HCT116 (cell line): Measurements from ENCODE around the gene YIPF2. TPM values are rescaled to one million over a fixed set of nuclear protein-coding genes. Genes with fewer than 3 reads are reported as not detected.
A peak's percentile ranks its signal among the peaks of the same experiment; 100 is the strongest.
"Not testable (repeated sequence)": the region's sequence is repeated elsewhere in the genome, so short reads cannot be mapped to it uniquely, and the experiment has no call there.

Experiments
- ATAC-seq: fragments of 200-7000 bp; cut with Tn5 transposase; 2 replicates; pipeline ENCODE4 v1.9.1; 2020; ENCODE audit warnings: mild to moderate bottlenecking, moderate library complexity
- BruUV-seq: library from RNA; stranded (reverse); fragments of 400-500 nt; replicated peaks from 2 replicates; lab custom pipeline; 2021; lab: Mats Ljungman, UMichigan
- CTCF ChIA-PET: fragments of 300-600 bp; sonication (Branson Sonifier 250); formaldehyde crosslinking; loops from one replicate; lab custom pipeline; 2021; ENCODE audit warnings: antibody characterized with exemption; lab: Charles Lee
- POLR2A ChIA-PET: fragments of 300-600, 350-600 bp; sonication (Branson Sonifier 250); formaldehyde crosslinking; loops from one replicate; lab custom pipeline; 2021; ENCODE audit warnings: antibody characterized with exemption; lab: Charles Lee
- RAD21 ChIA-PET, 2 experiments: fragments of 300-600 bp; sonication (Branson Sonifier 250); formaldehyde crosslinking; loops; one replicate each; lab custom pipeline; 2023; ENCODE audit warnings: low total read pairs in 2 of 2; ENCODE audit not compliant: uncharacterized antibody in 2 of 2, unreplicated experiment in 2 of 2, low non-redundant PET in 1 of 2; lab: Charles Lee
- DNase-seq: peaks from one replicate; pipeline ENCODE4 v3.0.0-alpha.2; 2010; ENCODE audit warnings: low read depth, low spot score
- H2AFZ ChIP-seq: fragments of 200-600 bp; shearing (Covaris generic), sonication (generic); 2 replicates; pipeline ENCODE4 v1.6.1; 2017; ENCODE audit warnings: low read depth, mixed run types, mixed read lengths, antibody characterized with exemption, low read length; ENCODE audit not compliant: poor library complexity, severe bottlenecking
- H3K27ac ChIP-seq: 2 replicates; pipeline ENCODE4 v1.5.1; 2012; ENCODE audit warnings: low read depth, low read length
- H3K27me3 ChIP-seq: fragments of 200-600 bp; sonication (generic); 2 replicates; pipeline ENCODE4 v1.6.1; 2016; ENCODE audit warnings: mixed run types, low read length, mixed read lengths; ENCODE audit not compliant: insufficient read depth
- H3K36me3 ChIP-seq, 2 experiments: fragments of 200-500 bp in 1 of 2; fragments of 200-600 bp in 1 of 2; sonication (Bioruptor generic) in 1 of 2; sonication (generic) in 1 of 2; 2 replicates each; pipeline versions ENCODE4 v1.5.1 to v1.6.1; 2014 to 2016; ENCODE audit warnings: low read length in 2 of 2, inconsistent platforms in 1 of 2, mixed read lengths in 1 of 2, mixed run types in 1 of 2; ENCODE audit not compliant: insufficient read depth in 2 of 2, control insufficient read depth in 1 of 2
- H3K4me1 ChIP-seq, 2 experiments: fragments of 200-600 bp in 1 of 2; sonication (generic) in 1 of 2; 2 replicates each; pipeline versions ENCODE4 v1.5.1 to v1.6.1; 2012 to 2017; ENCODE audit warnings: low read length in 2 of 2, inconsistent platforms in 1 of 2, mild to moderate bottlenecking in 1 of 2, mixed read lengths in 1 of 2, mixed run types in 1 of 2, moderate library complexity in 1 of 2; ENCODE audit not compliant: insufficient read depth in 2 of 2, control insufficient read depth in 1 of 2
- H3K4me2 ChIP-seq: fragments of 200-600 bp; sonication (generic); 2 replicates; pipeline ENCODE4 v1.6.1; 2017; ENCODE audit warnings: mixed run types, low read length, mixed read lengths
- H3K4me3 ChIP-seq, 2 experiments: fragments of 200-600 bp in 1 of 2; sonication (generic) in 1 of 2; replicated peaks in 1 of 2; 2 replicates each; pipeline ENCODE4 v1.5.1; 2011 to 2016; ENCODE audit warnings: low read length in 2 of 2, control low read depth in 1 of 2, low read depth in 1 of 2, mild to moderate bottlenecking in 1 of 2, mixed read lengths in 1 of 2, mixed run types in 1 of 2
- H3K79me2 ChIP-seq: fragments of 200-600 bp; sonication (generic); 2 replicates; pipeline ENCODE4 v1.6.1; 2017; ENCODE audit warnings: mild to moderate bottlenecking, mixed run types, low read length, moderate library complexity, mixed read lengths; ENCODE audit not compliant: insufficient read depth
- H3K9ac ChIP-seq: fragments of 200-600 bp; sonication (generic); 2 replicates; pipeline ENCODE4 v1.6.1; 2016; ENCODE audit warnings: low read length, mixed read lengths
- H3K9me2 ChIP-seq: fragments of 200-600 bp; sonication (generic), shearing (Covaris generic); 2 replicates; pipeline ENCODE4 v1.6.1; 2017; ENCODE audit warnings: mixed run types, mild to moderate bottlenecking, moderate library complexity; ENCODE audit not compliant: insufficient read depth
- H3K9me3 ChIP-seq, 2 experiments: fragments of 200-500 bp in 1 of 2; fragments of 200-600 bp in 1 of 2; sonication (Bioruptor generic) in 1 of 2; sonication (generic) in 1 of 2; 2 replicates each; pipeline ENCODE4 v1.6.1; 2014 to 2017; ENCODE audit warnings: low read length in 2 of 2, mixed read lengths in 2 of 2, inconsistent platforms in 1 of 2, low read depth in 1 of 2, mild to moderate bottlenecking in 1 of 2, mixed run types in 1 of 2, moderate library complexity in 1 of 2; ENCODE audit not compliant: control insufficient read depth in 1 of 2, insufficient read depth in 1 of 2
- H4K20me1 ChIP-seq: fragments of 200-600 bp; sonication (generic), shearing (Covaris generic); 2 replicates; pipeline ENCODE4 v1.6.1; 2017; ENCODE audit warnings: mixed run types, mild to moderate bottlenecking, moderate library complexity; ENCODE audit not compliant: insufficient read depth
- EGR1 ChIP-seq: IDR thresholded peaks from 2 replicates; pipeline ENCODE4 v1.6.1; 2012; ENCODE audit warnings: low read depth
- JUND ChIP-seq: IDR thresholded peaks from 2 replicates; pipeline ENCODE4 v1.6.1; 2012
- SRF ChIP-seq: IDR thresholded peaks from 2 replicates; pipeline ENCODE4 v1.6.1; 2012; ENCODE audit warnings: low read depth
- TCF7L2 ChIP-seq: IDR thresholded peaks from 2 replicates; pipeline ENCODE4 v1.7.0; 2011; ENCODE audit warnings: borderline replicate concordance, inconsistent platforms; ENCODE audit not compliant: insufficient read depth, insufficient read length; ENCODE audit errors: extremely low read depth
- intact Hi-C: fragments of 100-400 bp; cut with micrococcal nuclease; formaldehyde crosslinking; loops from 2 replicates; pipeline ENCODE4 v1.10.0; 2022
- total RNA-seq: library from RNA; stranded (reverse); gene quantifications from one replicate; pipeline ENCODE4 v1.2.1, GENCODE V29; 2021; ENCODE audit not compliant: unreplicated experiment
- TF ChIP-seq, protein P1 (sequence below): IDR thresholded peaks from 2 replicates; pipeline ENCODE4 v1.6.1; 2012
- TF ChIP-seq, protein P2 (sequence below), 3 experiments: fragments of 200-600 bp in 1 of 3; sonication (generic) in 1 of 3; IDR thresholded peaks in 2 of 3; conservative IDR thresholded peaks in 1 of 3; 2 replicates each; pipeline ENCODE4 v1.5.1; 2012 to 2017; ENCODE audit warnings: low read depth in 2 of 3, low read length in 2 of 3, antibody characterized with exemption in 1 of 3, borderline replicate concordance in 1 of 3, control low read depth in 1 of 3, mild to moderate bottlenecking in 1 of 3, mixed read lengths in 1 of 3, mixed run types in 1 of 3, moderate library complexity in 1 of 3; ENCODE audit not compliant: insufficient read depth in 1 of 3

Gene YIPF2
- total RNA-seq, 1 experiment from 2014 or later: 44.7 TPM

DNA sequence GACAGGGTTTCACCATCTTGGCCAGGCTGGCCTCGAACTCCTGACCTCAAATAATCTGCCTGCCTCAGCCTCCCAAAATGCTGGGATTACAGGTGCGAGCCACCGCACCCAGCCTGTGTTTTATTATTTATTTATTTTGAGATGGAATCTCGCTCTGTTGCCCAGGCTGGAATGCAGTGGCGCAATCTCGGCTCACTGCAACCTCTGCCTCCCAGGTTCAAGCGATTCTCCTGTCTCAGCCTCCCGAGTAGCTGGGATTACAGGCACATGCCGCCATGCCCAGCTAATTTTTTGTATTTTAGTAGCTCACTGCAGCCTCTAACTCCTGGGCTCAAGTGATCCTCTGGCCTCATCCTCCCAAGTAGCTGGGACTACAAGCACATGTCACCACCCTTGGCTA is 50.8 kb downstream of the YIPF2 start:
- Histone ChIP-seq H3K9ac (peak overlapping the region; percentile 50; the same call in 1 of the 2 replicates), H3K27ac (peak overlapping the region; percentile 45; the same call in 1 of the 2 replicates), H3K4me1 (peaks cover 39 to 82% of the 10 kb centered on the region in 2 experiments), H3K79me2 (peaks cover 100% of the 10 kb centered on the region)
- H4K20me1 ChIP-seq, H3K27me3 ChIP-seq, H3K9me2 ChIP-seq, H3K9me3 ChIP-seq, DNase-seq, H3K36me3 ChIP-seq, BruUV-seq, H3K4me3 ChIP-seq, H3K4me2 ChIP-seq, intact Hi-C loops, RAD21 ChIA-PET, H2AFZ ChIP-seq, POLR2A ChIA-PET, ATAC-seq: not testable (repeated sequence)
- CTCF ChIA-PET: interaction anchor here (1.0 to 1.3 kb wide), 3 partner anchors 17 to 59 kb away, joined by 3 to 4 read pairs (median 3); no protein-coding TSS in a partner anchor

DNA sequence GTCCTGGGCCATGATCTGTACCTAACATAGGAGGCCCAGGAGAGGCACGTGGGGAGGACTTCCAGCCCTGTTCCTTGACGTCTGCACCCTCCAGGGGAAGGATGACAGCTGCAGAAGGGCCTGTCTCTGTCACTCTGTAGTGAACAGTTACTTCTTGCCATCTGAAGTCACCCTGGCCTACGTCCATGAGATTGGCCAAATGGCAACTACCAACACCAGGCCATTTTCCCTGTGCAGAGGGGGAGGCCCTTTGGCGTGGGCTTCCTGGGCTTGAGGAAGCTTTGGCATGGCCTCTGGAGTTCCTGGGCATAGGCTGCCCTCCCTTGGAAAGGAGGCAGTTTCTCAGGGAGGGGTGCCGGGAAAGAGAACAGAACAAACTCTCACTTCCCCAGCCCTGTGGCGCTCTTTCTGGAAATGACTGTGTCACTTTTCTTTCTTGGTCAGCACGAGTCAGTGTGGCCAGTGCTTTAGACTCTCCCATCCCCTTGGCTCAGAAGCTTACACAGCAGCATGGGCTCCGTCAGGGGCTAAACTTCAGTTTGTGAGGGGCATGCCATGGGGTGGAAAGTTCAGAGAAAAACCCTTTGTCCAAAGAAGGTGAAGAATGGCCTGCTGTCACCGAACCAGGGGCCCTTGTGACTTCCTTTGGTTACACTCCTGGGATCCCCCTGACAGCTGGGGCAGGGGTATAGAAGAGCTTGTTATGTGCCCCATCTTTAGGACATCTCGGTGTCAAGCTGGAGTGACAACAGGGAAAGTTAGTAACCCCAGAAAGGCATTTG is 51.8 kb downstream of the YIPF2 start:
- no TSS peak for BruUV-seq
- ATAC-seq (no peak), DNase-seq (no peak)
- Histone ChIP-seq H3K27me3 (no peaks in the 10 kb centered on the region), H3K79me2 (peaks cover 99% of the 10 kb centered on the region), H3K27ac (peak overlapping the region; percentile 17; the same call in 1 of the 2 replicates), H2AFZ (no peak overlapping the region), H3K9me2 (no peaks in the 10 kb centered on the region), H3K9me3 (no peaks in the 10 kb centered on the region), H3K4me2 (no peak overlapping the region), H3K9ac (no peak overlapping the region), H3K4me1 (peaks cover 39 to 76% of the 10 kb centered on the region in 2 experiments), H4K20me1 (no peaks in the 10 kb centered on the region), H3K36me3 (no peaks in the 10 kb centered on the region), H3K4me3 (no peak overlapping the region)
- ChIA-PET CTCF (interaction anchor here (0.9 to 1.2 kb wide), 2 partner anchors 12 to 60 kb away, joined by 3 to 4 read pairs; no protein-coding TSS in a partner anchor), POLR2A (no interaction called here), RAD21 (no interaction called here)
- no peak for TF ChIP-seq EGR1
- no peak for TF ChIP-seq JUND
- TF ChIP-seq, protein P1, sequence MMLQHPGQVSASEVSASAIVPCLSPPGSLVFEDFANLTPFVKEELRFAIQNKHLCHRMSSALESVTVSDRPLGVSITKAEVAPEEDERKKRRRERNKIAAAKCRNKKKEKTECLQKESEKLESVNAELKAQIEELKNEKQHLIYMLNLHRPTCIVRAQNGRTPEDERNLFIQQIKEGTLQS: no peak
- TF ChIP-seq SRF: no peak
- TF ChIP-seq, protein P2, sequence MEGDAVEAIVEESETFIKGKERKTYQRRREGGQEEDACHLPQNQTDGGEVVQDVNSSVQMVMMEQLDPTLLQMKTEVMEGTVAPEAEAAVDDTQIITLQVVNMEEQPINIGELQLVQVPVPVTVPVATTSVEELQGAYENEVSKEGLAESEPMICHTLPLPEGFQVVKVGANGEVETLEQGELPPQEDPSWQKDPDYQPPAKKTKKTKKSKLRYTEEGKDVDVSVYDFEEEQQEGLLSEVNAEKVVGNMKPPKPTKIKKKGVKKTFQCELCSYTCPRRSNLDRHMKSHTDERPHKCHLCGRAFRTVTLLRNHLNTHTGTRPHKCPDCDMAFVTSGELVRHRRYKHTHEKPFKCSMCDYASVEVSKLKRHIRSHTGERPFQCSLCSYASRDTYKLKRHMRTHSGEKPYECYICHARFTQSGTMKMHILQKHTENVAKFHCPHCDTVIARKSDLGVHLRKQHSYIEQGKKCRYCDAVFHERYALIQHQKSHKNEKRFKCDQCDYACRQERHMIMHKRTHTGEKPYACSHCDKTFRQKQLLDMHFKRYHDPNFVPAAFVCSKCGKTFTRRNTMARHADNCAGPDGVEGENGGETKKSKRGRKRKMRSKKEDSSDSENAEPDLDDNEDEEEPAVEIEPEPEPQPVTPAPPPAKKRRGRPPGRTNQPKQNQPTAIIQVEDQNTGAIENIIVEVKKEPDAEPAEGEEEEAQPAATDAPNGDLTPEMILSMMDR (IDR thresholded peaks at IDR 0.05 in 2 of 3, conservative IDR thresholded peaks at IDR 0.05 in 1 of 3; ENCODE audit: borderline replicate concordance in 1 of 3, insufficient read depth in 1 of 3, low read depth in 2 of 3, low read length in 2 of 3): no peak
- TF ChIP-seq TCF7L2: no peak
- intact Hi-C loops: no loop called here
